ENCODE results near the gene NXF1. TPM values are rescaled to one million over a fixed set of nuclear protein-coding genes. Genes with fewer than 3 reads are reported as not detected.

Gene NXF1
- total RNA-seq: 33.6 and 34.0 TPM in 2 replicates

GRCh38 chr11:62805076-62805892 is at the start of gene NXF1:
Gene NXF1, minus strand, starts transcription at chr11:62805440. Its CDS starts 84 bp downstream, at chr11:62805356.

GRCh38 chr11:62839050-62839945 is 34.1 kb upstream of the NXF1 start, which contains the start of gene WDR74:
Gene WDR74, minus strand, starts transcription at chr11:62839590. Its CDS starts 20 bp downstream, at chr11:62839570.

DNA sequence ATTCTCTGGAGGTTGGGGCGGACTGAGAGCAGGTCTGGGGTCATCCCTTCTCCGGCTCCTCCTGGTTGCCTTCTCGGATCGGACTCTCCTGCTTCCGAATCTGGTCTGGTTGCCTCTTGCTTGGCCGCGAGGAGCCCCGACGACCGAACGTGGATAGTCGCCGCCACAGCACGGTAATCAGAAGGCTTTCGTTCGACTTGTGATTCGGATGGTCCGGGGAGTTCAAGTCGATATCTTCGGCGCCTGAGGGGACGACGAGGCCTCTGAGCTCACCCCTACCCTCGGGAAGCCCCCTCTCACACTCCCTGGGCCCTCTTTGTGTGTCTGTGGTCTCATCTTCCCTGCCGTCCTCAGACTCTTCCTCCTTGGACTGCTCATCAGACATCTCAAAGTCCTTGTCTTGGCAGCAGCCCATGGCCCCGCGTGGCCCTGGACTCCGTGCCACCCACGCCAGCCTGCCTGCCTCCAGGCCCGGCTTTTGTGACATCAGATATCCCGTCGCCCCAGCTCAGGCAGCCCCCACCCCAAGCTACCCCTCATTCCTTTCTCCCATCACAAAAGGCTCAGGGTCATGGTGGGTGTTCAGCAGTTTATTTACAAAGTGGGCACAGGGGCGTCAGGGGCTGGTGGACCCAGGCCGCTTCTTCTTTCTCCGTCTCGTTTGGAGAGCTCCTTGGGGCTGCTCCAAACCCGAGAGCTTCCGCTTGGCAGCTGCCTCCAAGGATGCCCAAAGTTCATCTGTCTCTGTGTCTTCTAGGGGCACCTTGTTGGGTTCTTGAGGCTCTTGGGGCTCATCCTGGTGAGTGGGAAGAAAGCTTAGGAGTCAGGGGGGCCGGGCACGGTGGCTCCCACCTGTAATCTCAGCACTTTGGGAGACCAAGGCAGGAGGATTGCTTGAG is 27.3 kb upstream of the NXF1 start, which contains the start of gene TEX54:
TSS of gene TEX54 (minus strand) at position 506 of the 899 bp plus-strand sequence.

GRCh38 chr11:62831520-62832335 is 26.5 kb upstream of the NXF1 start, which contains the start of gene STX5:
Gene STX5, minus strand, starts transcription at chr11:62832051. Its CDS starts 808 bp downstream, at chr11:62831243.

GRCh38 chr11:62791501-62792201 is 13.6 kb downstream of the NXF1 start, which contains the start of gene TMEM223:
Gene TMEM223, minus strand, starts transcription at chr11:62792006. Its CDS starts 12 bp downstream, at chr11:62791994.

GRCh38 chr11:62787005-62787759 is 18.1 kb downstream of the NXF1 start, which contains the start of gene TMEM179B:
Gene TMEM179B, plus strand, starts transcription at chr11:62787402. Its CDS starts 30 bp downstream, at chr11:62787432.

GRCh38 chr11:62771144-62772021 is 33.9 kb downstream of the NXF1 start, which contains the start of gene TAF6L:
Gene TAF6L, plus strand, starts transcription at chr11:62771396. Its CDS starts 4,388 bp downstream, at chr11:62775784.

DNA sequence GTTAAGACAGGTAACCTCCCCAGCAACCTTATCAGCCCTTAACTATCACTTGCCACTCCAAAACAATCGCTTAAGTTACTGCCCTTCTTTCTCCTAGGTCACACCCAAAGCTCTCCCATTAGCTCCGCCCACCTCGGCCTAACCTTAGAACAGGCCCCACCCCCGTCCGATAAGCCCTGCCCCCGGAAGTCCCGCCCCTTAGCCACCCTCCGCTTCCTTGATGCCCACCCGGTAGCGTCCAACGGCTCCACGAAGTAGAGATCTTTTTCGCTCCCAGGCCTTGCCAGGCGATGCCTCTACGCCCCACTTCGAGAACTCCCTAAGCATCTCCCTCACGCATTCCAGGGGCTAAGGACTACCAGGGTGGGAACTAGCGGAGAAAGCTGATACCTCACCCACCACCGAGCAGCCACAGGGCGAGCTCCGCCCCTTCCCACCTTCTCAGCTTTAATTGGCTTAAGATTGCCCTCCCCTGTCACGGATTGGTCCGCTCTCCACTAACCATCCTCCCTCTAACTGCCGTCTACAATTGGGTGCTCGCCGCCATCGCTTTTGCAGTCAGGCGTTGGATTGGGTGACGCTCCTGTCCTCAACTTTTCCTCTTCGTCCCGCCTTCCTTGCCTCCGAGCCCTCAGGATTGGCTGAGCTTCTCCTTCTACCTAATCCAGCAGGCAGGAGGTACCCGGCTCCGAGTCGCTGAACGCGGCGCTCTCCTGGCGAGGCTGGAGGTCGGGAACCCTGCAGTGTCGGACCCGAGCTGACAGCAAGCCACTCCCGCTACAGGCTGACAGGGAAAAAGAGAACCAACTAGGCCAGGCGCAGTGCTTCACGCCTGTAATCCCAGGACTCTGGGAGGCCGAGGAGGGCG is 51.3 kb downstream of the NXF1 start, which contains the start of gene ZBTB3:
TSS of gene ZBTB3 (minus strand) at position 425 of the 868 bp plus-strand sequence. CDS start 496 bp downstream, outside the sequence.

Other genes with a start within 250 kb of the NXF1 start
- 2,164 and 2,188 TPM in 2 replicates for gene EEF1G, start 231.5 kb downstream of the NXF1 start, total RNA-seq
- gene TUT1, start 213.9 kb downstream of the NXF1 start, total RNA-seq: 10.3 and 12.6 TPM in 2 replicates
- 126 and 159 TPM in 2 replicates for gene MTA2, start 203.6 kb downstream of the NXF1 start, total RNA-seq
- 20.8 and 25.4 TPM in 2 replicates for gene EML3, start 192.7 kb downstream of the NXF1 start, total RNA-seq
- gene ROM1, start 192.2 kb downstream of the NXF1 start, total RNA-seq: 1.7 and 3.5 TPM in 2 replicates
- gene B3GAT3, start 183.5 kb downstream of the NXF1 start, total RNA-seq: 30.2 and 30.4 TPM in 2 replicates
- gene GANAB, start 158.8 kb downstream of the NXF1 start, total RNA-seq: 146 and 160 TPM in 2 replicates
- gene INTS5, start 152.1 kb downstream of the NXF1 start, total RNA-seq: 30.6 and 31.7 TPM in 2 replicates
- 85.8 and 91.6 TPM in 2 replicates for gene C11orf98, start 140.2 kb downstream of the NXF1 start, total RNA-seq
- 9.3 and 14.3 TPM in 2 replicates for gene CSKMT, start 140.1 kb downstream of the NXF1 start, total RNA-seq
- gene UQCC3, start 133.8 kb downstream of the NXF1 start, total RNA-seq: 18.9 and 26.7 TPM in 2 replicates
- gene LBHD1, start 133.2 kb downstream of the NXF1 start, total RNA-seq: 2.3 and 5.2 TPM in 2 replicates
- gene UBXN1, start 126.4 kb downstream of the NXF1 start, total RNA-seq: 122 and 144 TPM in 2 replicates
- gene LRRN4CL, start 115.9 kb downstream of the NXF1 start, total RNA-seq: 0.09 and 0.28 TPM in 2 replicates
- 59.5 and 69.4 TPM in 2 replicates for gene BSCL2, start 98.0 kb downstream of the NXF1 start, total RNA-seq
- gene GNG3, start 97.8 kb downstream of the NXF1 start, total RNA-seq: not detected in 2 replicates
- 9.7 and 12.8 TPM in 2 replicates for gene HNRNPUL2, start 78.0 kb downstream of the NXF1 start, total RNA-seq
- gene TTC9C, start 77.0 kb downstream of the NXF1 start, total RNA-seq: 10.0 and 17.7 TPM in 2 replicates
- 4.2 and 10.2 TPM in 2 replicates for gene ZBTB3, start 51.3 kb downstream of the NXF1 start, total RNA-seq
- gene POLR2G, start 43.9 kb downstream of the NXF1 start, total RNA-seq: 115 and 116 TPM in 2 replicates
- gene TAF6L, start 34.0 kb downstream of the NXF1 start, total RNA-seq: 18.2 and 18.3 TPM in 2 replicates
- gene TMEM179B, start 18.0 kb downstream of the NXF1 start, total RNA-seq: 56.6 and 63.5 TPM in 2 replicates
- 23.5 and 27.9 TPM in 2 replicates for gene TMEM223, start 13.4 kb downstream of the NXF1 start, total RNA-seq
- gene STX5, start 26.6 kb upstream of the NXF1 start, total RNA-seq: 18.2 and 25.3 TPM in 2 replicates
- not detected in 2 replicates for gene TEX54, start 27.4 kb upstream of the NXF1 start, total RNA-seq
- 67.6 and 70.5 TPM in 2 replicates for gene WDR74, start 34.1 kb upstream of the NXF1 start, total RNA-seq
- 327 and 333 TPM in 2 replicates for gene SLC3A2, start 75.5 kb upstream of the NXF1 start, total RNA-seq
- not detected in 2 replicates for gene CHRM1, start 115.9 kb upstream of the NXF1 start, total RNA-seq
- gene SLC22A6, start 179.5 kb upstream of the NXF1 start, total RNA-seq: not detected in 2 replicates
- gene SLC22A8, start 210.4 kb upstream of the NXF1 start, total RNA-seq: not detected in 2 replicates